ENCODE measurements around the gene CSNK1G2.
A peak's percentile ranks its signal among the peaks of the same experiment; 100 is the strongest.

CSNK1G2 gene

DNA sequence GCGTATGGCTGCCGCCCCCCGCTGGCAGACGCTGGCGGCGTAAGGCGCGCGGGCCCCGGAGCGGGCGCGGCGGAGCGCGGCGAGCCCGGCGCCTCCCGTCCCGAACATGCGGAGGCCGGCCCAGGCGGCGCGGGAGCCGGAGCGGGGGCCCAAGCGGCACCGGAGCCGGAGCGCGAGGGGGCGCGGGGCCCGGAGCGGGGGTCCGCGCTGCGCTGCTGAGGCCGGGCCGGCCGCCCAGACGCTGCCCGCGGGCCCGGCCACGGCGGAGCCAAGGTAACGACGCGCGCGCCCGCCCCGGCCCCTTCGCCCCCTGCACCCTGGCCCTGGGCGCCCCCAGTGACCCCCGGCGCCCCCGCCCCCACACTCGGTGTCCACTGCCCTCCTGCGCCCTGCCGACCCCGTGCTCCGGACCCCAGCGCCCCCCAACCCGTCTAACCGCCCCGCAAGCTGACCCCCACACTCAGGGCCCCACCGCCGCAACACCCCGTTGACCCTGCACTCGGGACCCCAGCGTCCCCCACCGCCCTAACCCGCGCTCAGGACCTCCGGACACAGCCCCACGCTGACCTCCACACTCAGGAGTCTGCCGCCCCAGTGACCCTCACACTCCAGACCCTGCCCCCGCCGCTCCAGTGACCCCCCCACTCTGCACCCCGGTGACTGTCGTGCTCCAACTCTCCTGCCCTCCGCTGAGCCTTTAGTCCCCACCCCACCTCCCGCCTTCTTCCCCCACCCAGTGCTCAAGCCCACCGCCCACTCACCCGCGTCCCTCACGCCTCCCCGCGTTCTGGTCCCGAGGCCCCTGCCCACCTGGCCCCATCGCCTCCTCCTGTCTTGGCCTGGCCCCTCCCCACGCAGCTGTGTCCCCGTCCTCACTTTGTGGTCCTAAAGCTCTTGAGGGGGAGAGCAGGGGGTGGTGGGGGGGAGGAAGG, at the start of gene CSNK1G2:
Gene CSNK1G2 (plus strand): TSS at position 27 of the 932 bp plus-strand sequence. CDS start 28,601 bp downstream, outside the sequence.
- DNase-seq = no peak

GRCh38 chr19:1893791-1894190, 47.2 kb upstream of the CSNK1G2 start:
- DNase-seq = no peak

GRCh38 chr19:1896508-1896907, 44.5 kb upstream of the CSNK1G2 start:
- DNase-seq = no peak

- no peak for DNase-seq
Measured at GRCh38 chr19:1901940-1902404, 39.0 kb upstream of the CSNK1G2 start.

- no peak for DNase-seq
Measured at GRCh38 chr19:1902923-1903322, 38.0 kb upstream of the CSNK1G2 start.

- no peak for DNase-seq
Measured at GRCh38 chr19:1904860-1905109, 36.2 kb upstream of the CSNK1G2 start.

DNA sequence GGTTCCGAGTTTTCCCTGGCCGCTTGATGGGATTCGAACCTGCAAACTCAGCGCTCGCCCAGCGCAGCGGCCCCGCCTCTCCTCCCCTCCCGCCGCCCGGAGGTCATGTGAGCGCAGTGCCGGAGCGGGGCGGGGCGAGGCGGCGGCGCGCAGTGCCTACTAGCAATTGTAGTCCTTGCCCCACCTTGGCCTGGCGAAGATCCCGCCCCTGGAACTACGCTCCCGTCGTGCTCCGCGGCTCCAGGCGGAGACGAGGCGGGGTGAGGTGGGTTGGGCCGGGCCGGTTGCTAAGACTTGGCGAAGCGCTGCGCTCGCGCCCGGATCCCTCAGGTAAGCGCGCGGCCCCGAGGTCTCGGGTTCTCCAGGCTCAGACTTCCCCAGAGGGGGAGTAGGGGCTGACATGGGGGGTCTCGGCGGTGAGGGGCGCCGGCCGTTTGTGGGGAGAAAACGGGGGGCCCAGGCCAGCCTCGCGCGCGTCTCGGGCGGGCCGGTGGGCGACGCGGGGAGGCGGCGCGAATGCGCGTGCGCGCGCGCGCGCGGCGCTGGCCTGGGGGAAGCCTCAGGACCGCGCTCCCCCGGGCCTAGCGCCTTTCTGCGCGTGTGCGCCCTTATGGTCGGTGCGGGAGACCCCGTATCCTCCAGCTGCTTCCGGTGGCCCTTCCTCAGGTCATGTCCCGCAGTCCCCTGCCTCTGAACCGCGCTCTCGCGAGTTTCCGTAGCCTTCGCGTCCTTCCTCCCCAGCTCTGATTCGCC, 35.7 kb upstream of the CSNK1G2 start, which contains the start of the genes ADAT3 and SCAMP4:
Gene ADAT3 (plus strand): TSS at position 290 of the 753 bp plus-strand sequence. CDS start 6,649 bp downstream, outside the sequence.
Gene SCAMP4 (plus strand): TSS at position 290 of the 753 bp plus-strand sequence. CDS start 9,621 bp downstream, outside the sequence.
- peak; percentile 97 for DNase-seq

GRCh38 chr19:1905863-1906375, 35.1 kb upstream of the CSNK1G2 start:
- no peak for DNase-seq

DNA sequence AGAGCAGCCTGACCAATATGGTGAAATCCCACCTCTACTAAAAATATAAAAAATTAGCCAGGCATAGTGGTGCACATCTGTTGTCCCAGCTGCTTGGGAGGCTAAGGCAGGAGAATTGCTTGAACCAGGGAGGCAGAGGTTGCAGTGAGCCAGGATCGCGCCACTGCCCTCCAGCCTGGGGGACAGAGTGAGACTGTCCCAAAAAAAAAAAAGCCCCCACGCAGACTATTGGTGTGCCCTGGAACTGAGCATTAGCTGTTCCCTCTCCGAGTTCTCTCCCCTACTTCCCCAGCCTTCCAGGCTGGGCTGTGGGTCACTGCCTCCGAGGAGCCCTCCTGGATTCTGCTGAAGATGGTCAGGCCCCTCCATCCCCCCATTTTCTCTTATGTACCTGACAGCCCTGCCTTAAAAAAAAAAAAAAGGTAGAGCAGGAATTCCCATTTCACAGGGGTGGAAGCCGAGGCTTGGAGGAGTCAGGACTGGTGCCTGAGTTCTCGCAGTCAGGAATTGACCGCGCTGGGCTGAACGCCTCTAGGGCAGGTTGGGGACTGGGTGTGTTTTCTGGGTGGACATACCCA, 33.9 kb upstream of the CSNK1G2 start:
- DNase-seq = no peak

- no peak for DNase-seq
Measured at GRCh38 chr19:1907563-1908363, 33.2 kb upstream of the CSNK1G2 start.

- no peak for DNase-seq
Measured at GRCh38 chr19:1908364-1908678, 32.7 kb upstream of the CSNK1G2 start.

- no peak for DNase-seq
Measured at GRCh38 chr19:1909761-1910080, 31.3 kb upstream of the CSNK1G2 start.

DNA sequence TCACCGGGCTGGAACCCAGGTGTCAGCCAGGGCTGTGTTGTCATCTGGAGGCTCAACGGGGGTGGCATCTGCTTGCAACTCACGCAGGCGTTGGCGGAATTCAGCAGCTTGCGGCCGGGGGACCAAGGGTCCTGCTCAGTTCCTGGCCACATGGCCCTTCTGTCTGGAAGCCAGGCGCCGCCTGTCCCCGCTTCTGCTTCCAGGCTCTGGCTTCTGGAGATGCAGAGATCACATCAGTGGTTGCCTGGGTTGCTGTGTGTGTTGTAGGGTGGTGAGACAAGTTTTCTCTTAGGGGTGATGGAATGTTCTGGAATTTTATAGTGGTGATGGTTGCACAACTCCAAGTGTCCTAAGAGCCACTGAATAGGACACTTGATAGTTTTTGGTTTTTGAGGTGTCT, 30.8 kb upstream of the CSNK1G2 start:
- no peak for DNase-seq

DNA sequence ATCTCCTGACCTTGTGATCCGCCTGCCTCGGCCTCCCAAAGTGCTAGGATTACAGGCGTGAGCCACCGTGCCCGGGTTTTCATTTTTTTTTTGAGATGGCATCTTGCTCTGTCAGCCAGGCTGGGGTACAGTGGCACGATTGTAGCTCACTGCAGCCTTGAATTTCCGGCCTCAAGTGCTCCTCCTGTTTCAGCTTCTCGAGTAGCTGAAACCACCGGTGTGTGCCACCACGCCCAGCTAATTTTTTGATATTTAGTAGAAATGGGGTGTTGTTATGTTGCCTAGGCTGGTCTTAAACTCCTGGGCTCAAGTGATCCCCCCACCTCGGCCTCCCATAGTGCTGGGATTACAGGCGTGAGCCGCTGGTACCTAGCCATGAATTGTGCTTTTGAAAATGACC, 29.9 kb upstream of the CSNK1G2 start:
- no peak for DNase-seq

DNA sequence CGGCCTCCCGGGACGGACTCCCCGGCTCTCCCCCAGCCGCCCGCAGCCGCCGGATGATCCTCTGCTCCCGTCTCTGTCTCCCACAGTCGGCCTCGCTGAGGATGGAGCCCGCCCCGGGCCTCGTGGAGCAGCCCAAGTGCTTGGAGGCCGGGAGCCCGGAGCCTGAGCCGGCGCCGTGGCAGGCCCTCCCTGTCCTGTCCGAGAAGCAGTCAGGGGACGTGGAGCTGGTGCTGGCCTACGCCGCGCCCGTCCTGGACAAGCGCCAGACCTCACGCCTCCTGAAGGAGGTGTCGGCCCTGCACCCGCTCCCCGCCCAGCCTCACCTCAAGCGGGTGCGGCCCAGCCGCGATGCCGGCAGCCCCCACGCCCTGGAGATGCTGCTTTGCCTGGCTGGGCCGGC, 29.0 kb upstream of the CSNK1G2 start:
- DNase-seq = no peak

DNA sequence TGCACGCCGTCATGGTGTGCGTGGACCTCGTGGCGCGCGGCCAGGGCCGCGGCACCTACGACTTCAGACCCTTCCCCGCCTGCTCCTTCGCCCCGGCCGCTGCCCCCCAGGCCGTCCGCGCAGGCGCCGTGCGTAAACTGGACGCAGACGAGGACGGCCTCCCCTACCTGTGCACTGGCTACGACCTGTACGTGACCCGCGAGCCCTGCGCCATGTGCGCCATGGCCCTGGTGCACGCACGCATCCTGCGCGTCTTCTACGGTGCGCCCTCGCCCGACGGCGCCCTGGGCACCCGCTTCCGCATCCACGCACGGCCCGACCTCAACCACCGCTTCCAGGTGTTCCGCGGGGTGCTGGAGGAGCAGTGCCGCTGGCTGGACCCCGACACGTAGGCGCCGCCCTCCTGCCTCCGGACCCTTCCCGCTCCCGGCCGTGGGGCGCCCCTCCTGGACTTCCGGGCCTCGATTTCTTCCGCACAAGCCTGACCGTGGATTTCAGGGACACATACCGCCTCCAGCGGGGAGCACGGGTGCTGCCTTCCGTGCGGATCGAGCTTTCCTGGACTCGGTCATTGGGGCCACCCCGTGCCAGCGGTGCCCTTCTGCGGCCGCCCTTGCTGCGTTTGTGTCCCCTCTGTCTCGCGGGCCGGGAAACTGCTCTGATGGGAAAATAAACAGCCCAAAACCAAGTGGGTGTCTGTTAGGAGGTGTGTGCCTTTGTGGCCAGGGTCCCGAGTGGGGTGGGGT, 28.0 kb upstream of the CSNK1G2 start:
- no peak for DNase-seq

- no peak for DNase-seq
Measured at GRCh38 chr19:1913781-1914577, 27.0 kb upstream of the CSNK1G2 start.

DNA sequence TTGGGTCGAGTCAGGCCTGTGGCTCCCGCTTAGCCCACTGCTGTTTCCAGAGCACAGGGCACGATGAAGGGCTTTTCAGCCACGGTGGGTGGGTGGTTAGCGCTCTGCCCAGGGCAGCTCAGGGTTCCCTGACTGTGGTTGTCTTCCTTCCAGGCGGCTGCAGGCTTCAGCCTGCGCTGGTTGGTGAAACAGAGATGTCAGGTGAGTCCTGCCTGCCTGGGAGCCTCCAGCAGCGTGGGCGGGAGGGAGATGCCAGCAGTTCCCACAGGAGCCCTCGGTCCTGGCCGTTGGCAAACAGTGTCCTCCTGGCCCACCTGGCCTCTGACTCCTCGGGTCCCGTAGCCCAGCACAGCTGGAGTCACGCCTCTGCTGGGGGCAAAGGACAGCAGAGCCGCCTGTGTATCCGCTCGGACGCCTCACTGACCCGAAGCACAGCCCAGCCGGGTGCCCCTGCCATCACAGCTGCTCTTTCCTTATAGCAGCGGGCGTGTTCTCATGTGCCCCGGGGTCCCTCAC, 26.1 kb upstream of the CSNK1G2 start:
- no peak for DNase-seq

DNA sequence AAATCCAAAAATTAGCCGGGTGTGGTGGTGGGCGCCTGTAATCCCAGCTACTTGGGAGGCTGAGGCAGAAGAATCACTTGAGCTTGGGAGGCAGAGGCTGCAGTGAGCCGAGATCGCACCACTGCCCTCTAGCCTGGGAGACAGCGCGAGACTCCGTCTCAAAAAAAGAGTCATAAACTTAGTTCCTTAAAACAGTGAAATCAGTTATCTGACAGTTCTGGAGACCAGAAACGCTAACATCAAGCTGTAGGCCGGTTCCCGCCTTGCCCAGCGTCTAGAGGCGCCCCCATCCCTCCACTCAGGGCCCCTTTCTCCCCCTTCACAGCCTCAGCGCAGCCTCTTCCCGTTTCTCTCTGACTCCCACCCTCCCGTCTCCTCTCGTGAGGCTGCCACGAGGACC, 23.8 kb upstream of the CSNK1G2 start:
- no peak for DNase-seq

DNA sequence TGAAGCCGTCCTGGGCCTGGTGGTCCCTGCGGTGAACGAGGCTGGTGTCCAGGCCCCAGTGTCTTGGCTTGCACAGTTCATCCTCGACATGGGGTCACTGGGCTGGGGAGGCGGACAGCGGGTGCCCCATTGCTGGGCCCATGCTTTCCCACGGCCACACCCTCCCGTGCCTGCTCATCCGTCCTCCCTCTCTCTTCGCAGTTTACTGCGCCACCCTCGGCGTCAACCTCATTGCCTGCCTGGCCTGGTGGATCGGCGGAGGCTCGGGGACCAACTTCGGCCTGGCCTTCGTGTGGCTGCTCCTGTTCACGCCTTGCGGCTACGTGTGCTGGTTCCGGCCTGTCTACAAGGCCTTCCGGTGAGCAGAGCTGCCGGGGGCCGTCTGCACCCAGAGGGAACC, 23.0 kb upstream of the CSNK1G2 start:
- DNase-seq = no peak

DNA sequence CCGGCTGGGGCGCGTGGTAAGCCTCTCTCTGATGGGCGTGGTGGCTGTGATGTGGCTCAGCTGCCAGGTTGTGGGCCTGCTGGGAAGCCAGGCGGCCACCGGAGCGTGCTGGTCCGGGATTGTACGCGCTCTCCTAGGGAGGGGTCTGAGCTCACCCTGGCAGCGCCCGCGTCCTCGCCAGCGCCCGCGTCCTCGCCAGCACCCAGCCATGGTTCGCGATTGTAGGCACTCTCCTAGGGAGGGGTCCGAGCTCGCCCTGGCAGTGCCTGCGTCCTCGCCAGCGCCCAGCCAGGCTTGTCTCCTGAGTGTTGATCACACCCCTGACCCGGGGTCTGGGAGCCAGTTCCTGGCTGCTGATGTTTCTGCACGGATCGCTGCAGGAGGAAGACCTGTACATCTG, 22.0 kb upstream of the CSNK1G2 start:
- DNase-seq = no peak
